SU-DHL-6 (cell line): Measurements from ENCODE around the gene ATP6V0B.

Experiments
- CTCF ChIP-seq: fragments of 200-600 bp; sonication (generic); IDR thresholded peaks from one replicate; pipeline ENCODE4 v1.5.1; 2017; ENCODE audit warnings: antibody characterized with exemption, mild to moderate bottlenecking, low read length, moderate library complexity; ENCODE audit not compliant: insufficient read depth, poor library complexity, severe bottlenecking
- EZH2phosphoT487 ChIP-seq: fragments of 200-600 bp; sonication (generic), shearing (Covaris generic); conservative IDR thresholded peaks from 2 replicates; pipeline ENCODE4 v1.6.1; 2018; ENCODE audit warnings: mild to moderate bottlenecking, antibody characterized with exemption, low read length, moderate library complexity, mixed read lengths

GRCh38 chr1:43961692-43962091 is 13.1 kb upstream of the ATP6V0B start:
- TF ChIP-seq CTCF (no peak), EZH2phosphoT487 (no peak)
